GM18858 (cell line): ENCODE data around the gene ZFP42.
"Not testable (repeated sequence)": the region's sequence is repeated elsewhere in the genome, so short reads cannot be mapped to it uniquely, and the experiment has no call there.

Experiments
- ATAC-seq: cut with Tn5 transposase; IDR thresholded peaks from one replicate; pipeline ENCODE4 v1.9.1; 2021; ENCODE audit not compliant: unreplicated experiment

Gene ZFP42

DNA sequence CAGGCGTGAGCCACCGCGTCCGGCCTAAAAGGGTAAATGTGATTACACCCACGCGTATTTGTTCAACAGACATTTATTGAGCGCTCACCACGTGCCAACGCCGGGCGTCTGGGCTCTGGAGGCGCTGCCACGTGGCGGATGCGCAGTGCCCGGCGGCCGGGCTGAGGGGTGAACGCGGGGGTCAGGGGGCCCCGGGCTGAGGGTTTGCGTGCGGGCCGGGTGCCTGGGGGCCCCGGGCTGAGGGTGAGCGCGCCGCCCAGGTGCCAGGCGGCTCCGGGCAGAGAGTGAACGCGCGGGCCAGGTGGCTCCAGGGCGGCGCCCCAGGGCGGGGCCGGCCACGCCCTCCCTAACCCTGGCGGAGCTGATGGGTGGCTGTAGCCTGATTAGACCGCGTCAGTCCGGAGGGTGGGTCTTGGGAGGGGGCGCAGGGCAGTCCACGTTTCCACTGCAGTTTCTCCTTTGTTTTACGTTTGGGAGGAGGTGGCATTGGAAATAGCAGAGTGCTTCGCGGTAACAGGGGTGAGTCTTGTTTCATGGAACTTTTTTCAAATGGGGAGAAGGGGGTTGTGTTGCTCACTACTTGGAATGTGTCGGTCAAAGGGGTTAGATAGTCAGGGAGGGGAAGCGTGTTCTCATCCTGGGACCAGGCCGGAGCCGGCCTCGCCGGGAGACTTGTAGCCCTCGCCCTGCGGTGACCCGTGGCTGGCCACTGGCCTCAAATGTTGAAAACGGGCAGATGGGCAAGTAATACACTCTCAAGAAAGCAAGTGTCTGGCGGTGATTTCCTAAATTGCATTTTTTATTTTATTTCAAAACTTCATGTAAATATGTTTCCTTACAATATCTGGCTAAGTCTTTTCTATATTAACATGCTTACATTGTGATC lies at the start of gene ZFP42:
TSS of gene ZFP42 (plus strand) at position 450 of the 886 bp plus-strand sequence. CDS start 7,037 bp downstream, outside the sequence.
- ATAC-seq = no peak

DNA sequence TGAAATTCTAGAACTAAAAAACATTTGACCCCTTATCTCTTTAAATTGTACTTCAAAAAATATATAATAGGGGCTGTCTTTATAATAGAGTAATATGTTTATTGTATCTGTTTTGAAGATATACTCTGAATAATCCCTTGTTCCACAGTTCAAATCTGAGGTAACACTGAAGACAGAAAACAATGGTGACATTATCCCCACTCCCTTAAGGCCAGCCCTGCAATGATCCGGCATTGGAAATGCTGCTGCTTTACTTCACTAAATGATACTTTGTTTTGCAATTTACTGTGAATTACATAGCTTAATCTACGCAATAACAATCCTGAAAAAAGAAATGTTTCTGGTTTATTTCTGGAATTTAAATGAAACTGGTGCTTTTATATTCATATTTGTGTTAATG lies 34.4 kb upstream of the ZFP42 start:
- no peak for ATAC-seq

DNA sequence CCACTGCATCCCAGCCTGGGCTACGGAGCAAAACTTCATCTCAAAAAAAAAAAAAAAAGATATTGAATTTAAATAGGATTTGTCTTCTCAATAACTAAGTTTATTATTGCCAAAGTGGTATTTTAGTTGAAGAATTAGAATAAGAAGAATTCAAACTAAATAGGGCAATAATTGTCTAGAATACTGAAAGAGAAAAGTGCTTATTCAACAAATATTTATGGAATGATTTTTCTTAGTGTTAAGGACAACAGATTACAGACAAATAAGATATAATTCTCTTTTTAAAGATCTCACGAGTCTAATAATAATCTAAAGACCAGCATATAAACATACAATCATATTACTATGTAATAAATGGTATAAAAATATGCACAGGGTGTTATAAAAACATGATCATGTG lies 33.6 kb upstream of the ZFP42 start:
- ATAC-seq = no peak

DNA sequence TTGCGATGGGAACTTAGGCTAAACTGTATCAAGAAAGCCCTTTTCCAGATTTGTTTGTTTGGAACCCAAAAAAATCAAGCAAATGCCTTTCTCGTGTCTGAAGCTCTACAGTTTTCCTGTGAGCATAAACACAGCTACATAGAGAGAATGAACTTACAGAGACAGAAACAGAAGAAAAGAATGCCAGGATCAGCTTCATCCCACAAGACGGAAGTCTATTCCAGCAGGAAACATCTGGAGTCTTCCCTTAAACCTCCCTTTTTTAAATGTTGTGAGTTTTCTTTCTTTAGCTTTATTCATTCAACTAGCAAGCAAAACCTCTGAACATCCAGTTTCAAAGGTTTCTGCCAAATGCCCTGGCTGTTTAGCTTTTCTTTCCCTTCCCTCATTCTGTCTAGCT lies 32.6 kb upstream of the ZFP42 start:
- no peak for ATAC-seq

DNA sequence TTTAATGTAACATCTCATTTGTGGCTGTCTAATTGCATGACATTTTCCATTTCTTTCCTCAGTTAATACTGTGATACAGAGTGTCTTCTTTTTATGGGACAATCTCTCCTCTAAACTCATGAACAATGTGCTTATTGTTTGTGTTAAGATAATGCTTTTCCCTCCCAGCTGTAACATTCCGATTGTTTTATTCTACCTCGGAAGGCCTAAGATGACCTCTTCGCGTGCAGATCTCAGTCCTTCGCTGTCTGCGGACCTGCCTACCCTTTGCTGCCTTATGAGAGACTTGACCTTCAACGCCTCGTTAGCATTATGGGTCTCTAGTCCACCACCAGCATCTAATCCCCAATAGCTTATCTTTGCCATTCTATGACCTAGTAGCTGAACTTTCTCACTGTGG lies 29.8 kb upstream of the ZFP42 start:
- no peak for ATAC-seq

DNA sequence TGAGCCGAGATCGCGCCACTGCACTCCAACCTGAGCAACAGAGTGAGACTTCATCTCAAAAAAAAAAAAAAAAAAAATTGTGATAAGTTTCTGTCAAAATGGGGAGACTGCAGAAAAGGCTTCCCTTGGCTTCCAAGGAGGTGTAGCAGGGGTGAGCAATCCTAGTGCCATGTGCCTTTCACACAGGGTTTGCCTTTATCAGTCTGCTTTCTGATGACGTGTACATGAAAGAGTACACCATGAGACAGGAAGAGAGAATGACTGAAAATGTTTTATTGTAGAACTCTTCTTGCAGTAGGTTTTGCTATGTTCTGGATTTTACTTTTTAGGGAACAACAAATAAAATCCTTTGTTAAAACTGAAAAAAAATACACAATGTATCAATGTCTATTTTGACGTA lies 23.4 kb upstream of the ZFP42 start:
- ATAC-seq = no peak

DNA sequence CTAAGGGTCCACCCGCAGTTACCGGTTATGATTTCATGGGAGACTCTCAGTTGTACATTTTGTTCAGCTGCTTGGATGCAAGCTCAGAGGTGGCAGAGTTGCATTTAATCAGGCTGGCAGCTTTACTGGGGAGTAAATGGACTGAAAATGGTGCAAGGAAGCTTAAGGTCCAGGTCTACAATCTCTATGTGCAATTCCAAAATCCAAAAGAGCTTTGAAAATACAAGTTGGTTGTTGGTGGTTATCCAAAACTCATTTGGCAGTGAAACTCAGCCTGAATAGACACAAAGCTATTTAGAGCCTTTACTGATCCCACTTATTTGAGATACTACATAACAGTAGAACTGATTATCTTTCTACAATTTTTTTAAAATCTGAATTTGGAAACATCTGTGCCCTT lies 11.8 kb upstream of the ZFP42 start:
- no peak for ATAC-seq

DNA sequence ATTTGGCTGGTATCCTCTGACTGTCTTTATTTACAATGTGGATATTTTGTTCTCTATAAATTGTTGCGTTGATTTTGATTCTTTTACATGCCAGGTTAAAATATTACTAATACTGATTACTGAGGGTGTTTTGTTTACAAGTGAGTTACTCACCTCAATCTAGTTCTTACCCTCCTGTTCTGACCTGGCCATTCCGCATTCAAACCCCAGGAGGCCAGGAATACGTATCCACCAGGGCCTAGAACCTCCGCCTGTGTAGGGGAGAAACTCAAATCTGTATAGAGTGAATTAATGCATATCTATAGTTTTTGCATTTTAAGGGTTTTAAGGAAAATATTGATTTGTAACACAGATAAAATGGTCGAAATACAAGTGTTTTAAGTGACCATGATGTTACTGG lies 2.6 kb upstream of the ZFP42 start:
- ATAC-seq = no peak

DNA sequence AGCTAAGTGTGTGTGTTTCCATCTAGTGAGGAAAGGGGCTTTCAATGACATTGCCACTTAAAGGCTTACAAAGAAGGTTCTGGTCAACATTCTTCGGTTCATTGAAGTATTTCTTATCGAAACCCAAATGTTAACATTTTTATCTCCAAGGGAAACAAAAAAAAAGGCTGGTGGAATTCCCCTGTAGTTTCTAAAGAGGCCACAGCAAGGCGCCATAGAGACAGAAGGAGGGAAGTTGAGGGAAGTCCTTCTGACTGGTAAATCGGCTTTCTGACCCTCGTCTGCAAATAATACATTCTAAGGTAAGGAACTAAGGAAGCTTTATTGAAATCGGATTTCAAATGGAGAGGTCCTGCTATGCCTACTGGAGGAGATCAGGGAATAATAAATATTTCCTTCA lies 1.7 kb upstream of the ZFP42 start:
- no peak for ATAC-seq

DNA sequence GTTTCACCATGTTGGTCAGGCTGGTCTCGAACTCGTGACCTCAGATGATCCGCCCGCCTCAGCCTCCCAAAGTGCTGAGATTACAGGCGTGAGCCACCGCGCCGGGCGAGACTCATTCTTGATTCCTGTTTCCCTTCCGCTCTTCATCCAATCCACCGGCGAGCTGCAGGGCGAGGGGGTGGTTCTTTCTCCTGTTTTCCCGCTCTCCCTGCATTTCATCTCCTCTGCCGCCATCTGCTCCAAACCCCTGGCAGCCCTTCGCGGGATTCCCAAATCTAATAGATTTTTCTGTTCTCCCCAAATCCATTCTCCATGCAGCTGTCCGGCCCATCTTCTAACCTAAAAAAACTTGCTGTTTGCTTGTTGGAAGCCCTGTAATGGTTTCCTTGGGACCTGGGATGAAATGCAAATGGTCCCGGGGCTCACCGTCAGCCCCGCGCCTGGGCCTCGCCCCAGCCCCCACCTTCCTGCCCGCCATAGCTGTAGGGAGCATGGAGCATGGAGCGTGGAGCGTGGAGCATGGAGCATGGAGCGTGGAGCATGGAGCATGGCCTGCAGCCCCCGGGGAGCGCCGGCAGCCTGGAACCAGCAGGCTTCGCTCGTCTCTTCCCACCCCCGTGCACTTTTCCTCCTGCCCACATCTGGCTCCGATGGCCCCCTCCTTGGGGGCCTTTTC lies 1.1 kb downstream of the ZFP42 start:
- no peak for ATAC-seq

DNA sequence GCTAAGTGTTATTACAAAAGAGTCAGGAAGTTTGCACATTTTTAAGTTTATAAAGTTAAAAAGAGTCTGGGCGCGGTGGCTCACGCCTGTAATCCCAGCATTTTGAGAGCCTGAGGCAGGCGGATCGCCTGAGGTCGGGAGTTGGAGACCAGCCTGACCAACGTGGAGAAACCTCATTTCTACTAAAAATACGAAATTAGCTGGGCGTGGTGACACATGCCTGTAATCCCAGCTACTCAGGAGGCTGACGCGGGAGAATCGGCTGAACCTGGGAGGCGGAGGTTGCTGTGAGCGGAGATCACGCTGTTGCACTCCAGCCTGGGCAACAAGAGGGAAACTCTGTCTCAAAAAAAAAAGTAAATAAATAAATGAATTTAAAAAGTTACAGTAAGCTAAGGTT lies 2.4 kb downstream of the ZFP42 start:
- ATAC-seq = not testable (repeated sequence)

DNA sequence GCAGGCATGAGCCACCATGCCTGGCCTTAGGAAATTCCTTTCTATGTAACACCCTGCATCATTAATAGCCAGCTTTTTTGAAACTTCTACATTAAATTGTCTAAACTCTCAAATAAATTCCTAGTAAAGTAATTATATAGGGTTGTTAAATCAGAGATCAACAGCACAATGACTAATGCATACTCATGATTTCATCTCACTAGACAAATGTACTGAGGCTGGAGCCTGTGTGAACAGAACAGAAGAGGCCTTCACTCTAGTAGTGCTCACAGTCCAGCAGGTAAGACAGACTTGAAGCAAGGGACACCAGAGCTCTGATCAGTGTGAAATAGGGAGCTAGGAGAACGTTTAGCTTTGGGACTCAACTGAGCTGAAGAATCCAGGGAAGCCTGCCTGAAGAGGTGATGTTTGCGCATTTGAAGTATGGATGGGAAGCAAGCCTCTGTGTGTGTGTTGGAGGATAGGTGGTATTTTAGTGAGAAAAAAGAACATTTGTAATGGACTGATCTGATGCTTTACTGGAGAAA lies 3.9 kb downstream of the ZFP42 start:
- no peak for ATAC-seq

DNA sequence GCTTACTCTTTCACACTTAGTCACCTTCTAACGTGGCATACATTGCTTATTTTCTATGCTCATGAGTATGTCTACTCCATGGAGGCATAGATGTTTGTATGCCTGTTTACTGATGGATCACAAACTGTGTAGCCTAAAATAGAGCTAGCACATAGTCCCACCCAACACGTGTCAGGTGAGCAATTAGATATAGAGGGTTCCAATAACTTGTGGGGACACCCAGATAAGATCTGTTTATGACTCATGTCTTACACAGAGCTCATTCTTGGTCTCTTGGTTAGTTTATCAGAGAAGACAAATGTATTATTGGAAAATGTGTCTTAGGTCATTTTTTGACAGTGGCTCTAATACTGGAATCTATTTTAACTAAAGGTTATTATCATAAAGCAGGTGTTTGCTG lies 6.8 kb downstream of the ZFP42 start:
- ATAC-seq = no peak

DNA sequence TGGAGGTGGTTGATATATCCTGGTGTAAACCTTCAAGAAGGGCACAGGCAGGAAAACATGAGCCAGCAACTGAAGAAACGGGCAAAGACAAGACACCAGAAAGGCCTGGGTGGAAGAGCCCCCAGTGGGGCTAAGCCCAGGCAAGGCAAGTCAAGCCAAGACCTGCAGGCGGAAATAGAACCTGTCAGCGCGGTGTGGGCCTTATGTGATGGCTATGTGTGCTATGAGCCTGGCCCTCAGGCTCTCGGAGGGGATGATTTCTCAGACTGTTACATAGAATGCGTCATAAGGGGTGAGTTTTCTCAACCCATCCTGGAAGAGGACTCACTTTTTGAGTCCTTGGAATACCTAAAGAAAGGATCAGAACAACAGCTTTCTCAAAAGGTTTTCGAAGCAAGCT lies 7.2 kb downstream of the ZFP42 start:
- ATAC-seq = no peak

DNA sequence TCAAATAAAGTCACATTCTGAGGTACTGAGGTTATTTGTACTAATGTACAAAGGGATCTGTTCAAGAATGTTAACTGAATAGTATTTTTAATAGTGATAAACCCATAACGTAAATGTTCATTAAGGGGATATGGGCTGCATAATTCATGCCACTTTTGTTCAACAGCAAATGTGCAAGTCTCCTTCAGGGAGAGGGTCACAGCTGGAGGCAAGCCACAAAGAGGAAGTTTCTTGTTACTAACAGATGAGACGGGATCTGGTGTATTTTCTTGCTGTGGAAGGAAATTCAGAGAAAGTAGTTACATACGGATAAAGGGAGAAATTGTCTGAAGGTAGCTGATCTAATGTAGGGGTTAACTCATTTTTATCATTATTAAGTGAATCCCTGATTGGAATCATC lies 10.0 kb downstream of the ZFP42 start:
- ATAC-seq = no peak

DNA sequence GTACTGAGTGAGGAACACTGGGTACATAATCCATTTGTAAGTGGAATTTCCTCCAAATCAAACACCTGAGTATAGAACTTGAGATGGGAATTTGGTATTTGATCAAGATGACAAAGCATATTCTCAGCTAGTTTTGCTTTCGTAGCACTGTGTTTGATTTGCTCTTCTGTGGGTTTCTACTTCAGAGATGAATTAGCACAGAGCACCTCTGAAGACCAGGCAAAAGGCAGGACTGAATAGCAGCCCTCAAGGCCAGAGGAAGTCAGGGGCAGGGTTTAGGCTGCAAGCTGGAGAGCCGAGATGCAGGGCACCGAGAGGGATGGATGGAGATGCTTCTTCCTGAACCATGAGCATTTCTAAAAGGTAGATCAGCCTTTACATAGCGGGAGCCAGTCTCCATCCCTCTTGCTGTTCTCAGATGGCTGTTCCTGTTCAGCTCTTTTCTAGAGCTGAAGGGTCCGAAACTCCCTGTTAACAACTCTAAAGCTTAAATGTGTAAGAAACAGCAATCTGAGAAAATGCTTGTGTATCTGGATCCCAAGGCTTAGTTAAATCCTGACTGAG lies 10.8 kb downstream of the ZFP42 start:
- ATAC-seq = no peak

DNA sequence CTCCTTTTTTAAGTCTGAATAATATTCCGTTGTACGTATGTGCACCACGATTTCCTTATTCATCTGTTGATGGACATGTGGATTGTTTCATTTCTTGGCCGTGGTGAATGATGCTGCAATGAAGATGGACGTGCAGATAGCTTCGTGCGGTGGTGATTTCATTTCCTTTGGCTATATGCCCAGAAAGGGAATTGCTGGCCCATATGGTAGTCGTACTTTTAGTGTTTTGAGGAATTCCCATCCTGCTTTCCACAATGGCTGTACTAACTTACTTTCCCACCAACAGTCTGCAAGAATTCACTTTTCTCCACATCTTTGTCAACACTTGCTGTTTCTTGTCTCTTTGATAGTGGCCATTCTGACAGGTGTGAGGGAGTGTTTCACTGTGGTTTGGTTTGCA lies 12.8 kb downstream of the ZFP42 start:
- ATAC-seq = no peak

DNA sequence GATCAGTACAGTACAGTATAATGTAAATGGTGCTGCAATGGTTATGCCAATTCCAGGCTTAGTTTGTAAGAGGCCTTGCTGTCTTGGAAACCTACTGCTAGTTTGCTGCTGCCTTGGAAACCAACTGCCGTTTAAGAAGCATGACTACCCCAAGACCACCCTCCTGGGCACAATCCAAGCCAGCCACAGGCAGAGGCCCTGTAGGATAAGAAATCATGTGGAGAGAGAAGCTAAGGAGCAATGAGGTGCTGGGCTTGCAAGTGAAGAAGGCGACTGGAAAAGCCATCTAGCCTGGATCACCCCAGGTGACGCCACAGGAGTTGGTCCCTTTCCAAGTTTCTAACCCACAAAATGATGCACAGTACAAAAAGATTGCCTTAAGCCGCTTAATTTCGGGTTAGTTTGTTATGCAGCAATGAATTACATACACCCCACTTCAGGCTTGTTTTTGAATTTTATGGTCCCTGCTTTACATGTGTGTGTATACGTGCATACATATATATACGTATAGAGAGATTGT lies 16.9 kb downstream of the ZFP42 start:
- ATAC-seq = no peak

DNA sequence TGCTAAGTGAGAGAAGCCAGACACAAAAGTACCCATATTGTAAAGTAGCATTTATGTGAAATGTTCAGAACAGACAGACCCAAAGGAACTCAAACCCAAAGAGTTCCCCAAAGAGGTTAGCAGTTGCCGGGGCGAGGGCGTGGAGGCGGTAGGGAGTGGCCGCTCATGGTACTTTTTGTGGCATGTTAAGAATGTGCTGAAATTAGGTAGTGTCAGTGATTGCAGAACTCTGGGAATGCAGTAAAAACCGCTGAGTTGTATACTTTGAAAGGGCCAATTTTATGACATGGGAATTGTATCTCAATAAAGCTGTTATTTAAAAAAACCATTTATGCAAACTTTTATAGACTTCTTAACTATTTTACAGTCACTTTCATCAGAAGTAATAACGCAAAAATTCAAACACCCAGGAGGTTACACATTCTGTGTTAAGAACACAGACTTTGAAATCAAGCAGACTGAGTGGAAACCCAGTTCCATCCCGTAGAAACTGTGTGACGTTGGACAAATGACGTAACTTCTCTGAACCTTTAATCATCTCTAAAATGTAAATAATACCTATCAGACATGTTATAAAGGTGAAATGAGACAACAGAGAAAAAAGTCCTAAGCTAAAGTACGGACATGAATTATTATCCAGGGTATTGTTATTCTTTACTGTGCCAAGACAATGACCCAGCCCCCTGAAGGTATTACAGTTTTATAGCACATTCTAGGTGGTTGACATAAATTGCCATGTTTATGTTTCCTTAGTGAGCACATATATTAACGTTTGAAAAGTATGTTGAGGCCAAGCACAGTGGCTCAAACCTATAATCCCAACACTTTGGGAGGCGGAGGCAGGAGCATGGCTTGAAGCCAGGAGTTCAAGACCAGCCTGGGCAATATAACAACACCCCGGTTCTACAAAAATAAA lies 19.7 kb downstream of the ZFP42 start:
- no peak for ATAC-seq

DNA sequence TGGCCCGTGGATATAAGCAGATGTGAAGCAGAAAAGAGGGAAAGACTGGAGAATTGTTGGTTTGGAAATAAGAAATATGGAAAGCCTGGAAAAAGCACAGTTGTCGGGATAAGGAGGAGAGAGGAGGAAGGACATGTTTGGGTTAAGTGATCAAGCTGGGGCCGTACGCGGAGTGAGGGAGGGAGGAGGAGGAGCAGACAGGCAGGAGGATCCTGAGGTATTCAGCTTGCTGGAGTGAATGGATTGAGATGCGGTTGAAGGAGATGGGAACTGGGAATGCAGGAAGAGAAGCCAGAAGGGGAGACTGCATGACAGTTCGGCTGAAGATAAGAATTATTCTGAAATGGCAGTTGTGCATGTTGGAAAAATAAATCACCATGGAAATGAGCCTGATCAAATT lies 21.2 kb downstream of the ZFP42 start:
- ATAC-seq = no peak

DNA sequence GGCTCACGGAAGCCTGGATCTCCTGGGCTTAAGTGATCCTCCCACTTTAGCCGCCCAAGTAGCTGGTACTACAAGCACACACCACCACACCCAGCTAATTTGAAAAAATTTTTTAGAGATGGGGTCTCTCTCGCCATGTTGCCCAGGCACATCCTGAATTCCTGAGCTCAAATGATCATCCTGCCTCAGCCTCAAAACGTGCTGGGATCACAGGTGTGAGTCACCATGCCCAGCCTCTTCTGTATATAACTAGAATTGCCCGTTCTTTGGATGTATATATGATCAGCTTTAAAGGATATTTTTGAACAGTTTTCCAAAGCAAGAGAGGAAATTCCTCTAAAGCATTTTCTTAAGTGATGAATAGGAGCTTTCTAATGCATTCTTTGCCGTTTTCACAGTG lies 22.7 kb downstream of the ZFP42 start:
- no peak for ATAC-seq
